ENCODE results near the gene C22orf31. TPM values are rescaled to one million over a fixed set of nuclear protein-coding genes. Genes with fewer than 3 reads are reported as not detected.

C22orf31 gene
- total RNA-seq, 1 experiment from 2014 or later = not detected

- Histone ChIP-seq H3K4me2 (ENCODE audit: insufficient read depth, insufficient read length, low read length) (peak overlapping the region; percentile 31), H3K23ac (ENCODE audit: insufficient read length, low read depth, low read length) (no peak overlapping the region), H2AK5ac (ENCODE audit: insufficient read length, low read length) (no peak overlapping the region), H3K79me1 (ENCODE audit: insufficient read depth, low read depth, low read length, poor library complexity, severe bottlenecking) (no peaks in the 10 kb centered on the region), H2BK120ac (ENCODE audit: low read depth, low read length, poor library complexity, severe bottlenecking) (no peak overlapping the region), H3K9me3 (ENCODE audit: control insufficient read depth, low read depth, low read length) (no peaks in the 10 kb centered on the region), H3K23me2 (ENCODE audit: insufficient read length, low read depth, low read length, poor library complexity, severe bottlenecking) (no peaks in the 10 kb centered on the region), H3K27me3 (ENCODE audit: insufficient read depth, low read length) (no peaks in the 10 kb centered on the region), H3K14ac (ENCODE audit: insufficient read depth, low read length) (no peak overlapping the region), H2BK20ac (ENCODE audit: low read depth, low read length, poor library complexity, severe bottlenecking) (no peak overlapping the region), H3K27ac (ENCODE audit: insufficient read length, low read depth, low read length) (no peak overlapping the region), H3K4me1 (ENCODE audit: insufficient read depth, low read length) (no peaks in the 10 kb centered on the region; the same call in 1 of the 2 replicates), H3K79me2 (ENCODE audit: insufficient read depth, low read length) (no peaks in the 10 kb centered on the region), H3T11ph (ENCODE audit: low read length) (no peak overlapping the region), H3K56ac (ENCODE audit: insufficient read length, low read depth, low read length) (no peak overlapping the region), H2BK12ac (ENCODE audit: insufficient read length, low read depth, low read length) (no peak overlapping the region), H2BK15ac (ENCODE audit: low read depth, low read length) (no peak overlapping the region), H4K8ac (replicated peaks; ENCODE audit: insufficient read length, low read depth, low read length) (no peak overlapping the region), H2BK5ac (ENCODE audit: insufficient read length, low read length) (no peak overlapping the region), H3K9ac (ENCODE audit: extremely low read depth, insufficient read length, low read length) (no peak overlapping the region), H3K4ac (ENCODE audit: low read depth, low read length) (no peak overlapping the region), H2AFZ (ENCODE audit: low read length) (no peak overlapping the region), H4K5ac (ENCODE audit: insufficient read length, low read depth, low read length) (no peak overlapping the region), H4K20me1 (ENCODE audit: control insufficient read depth, insufficient read depth, insufficient read length) (no peaks in the 10 kb centered on the region), H3K18ac (ENCODE audit: insufficient read length, low read depth, low read length) (no peak overlapping the region), H4K91ac (ENCODE audit: insufficient read length, low read depth, low read length) (no peak overlapping the region)
- Mint-ChIP-seq H3K27me3 (ENCODE audit: low read depth) (peaks cover 2% of the 10 kb centered on the region; the same call in 1 of the 2 replicates), H3K27ac (peak overlapping the region; percentile 9 to 90 (median 78); a peak in 3 of 7 replicates), H3K4me1 (peaks cover 40 to 43% of the 10 kb centered on the region in 2 experiments), H3K4me3 (peak overlapping the region in 1 of 2 experiments; percentile 36; a peak in 3 of 5 replicates), H3K9me3 (no peaks in the 10 kb centered on the region), H3K36me3 (ENCODE audit: insufficient read depth in 1 of 3, low read depth in 3 of 3) (peaks cover 5 to 16% (median 12%) of the 10 kb centered on the region in 3 experiments; a peak in 6 of 7 replicates)
- WGBS (ENCODE audit: extremely low coverage, insufficient read length, low lambda C conversion rate) = no CpG with 5 or more reads among the region's 14 CpGs
- no peak for DNase-seq
- TF ChIP-seq CTCF (conservative IDR thresholded peaks at IDR 0.05) = no peak
Observed at GRCh38 chr22:29055192-29055830, 6.3 kb downstream of the C22orf31 start.

Measured in H9 (cell line).